Left hindlimb (tissue), 1 donor: ENCODE measurements around the gene TENM4.
"Not testable (repeated sequence)": the region's sequence is repeated elsewhere in the genome, so short reads cannot be mapped to it uniquely, and the experiment has no call there.

Experiments used
- DNase-seq: peaks from one replicate; pipeline ENCODE4 v3.0.0-alpha.2; 2018

Gene TENM4

GRCh38 chr11:79200398-79201070, 240.3 kb downstream of the TENM4 start:
- DNase-seq: no peak

GRCh38 chr11:79199729-79200354, 241.0 kb downstream of the TENM4 start:
- no peak for DNase-seq

GRCh38 chr11:79198898-79199250, 242.0 kb downstream of the TENM4 start:
- DNase-seq: no peak

GRCh38 chr11:79198203-79198897, 242.5 kb downstream of the TENM4 start:
- DNase-seq: no peak

GRCh38 chr11:79196950-79197349, 243.9 kb downstream of the TENM4 start:
- no peak for DNase-seq

GRCh38 chr11:79195209-79195608, 245.6 kb downstream of the TENM4 start:
- DNase-seq: no peak

GRCh38 chr11:79193663-79194310, 247.0 kb downstream of the TENM4 start:
- no peak for DNase-seq

- no peak for DNase-seq
These were observed 248.0 kb downstream of the TENM4 start for GRCh38 chr11:79192836-79193235.

GRCh38 chr11:79191716-79192115, 249.1 kb downstream of the TENM4 start:
- DNase-seq: not testable (repeated sequence)

GRCh38 chr11:79190553-79190952, 250.3 kb downstream of the TENM4 start:
- DNase-seq: not testable (repeated sequence)

GRCh38 chr11:79189601-79190000, 251.2 kb downstream of the TENM4 start:
- DNase-seq: no peak

GRCh38 chr11:79189055-79189454, 251.8 kb downstream of the TENM4 start:
- DNase-seq: no peak

- DNase-seq: no peak
These were observed 254.2 kb downstream of the TENM4 start for GRCh38 chr11:79186669-79187068.

GRCh38 chr11:79185351-79185750, 255.5 kb downstream of the TENM4 start:
- DNase-seq: no peak

- no peak for DNase-seq
These were observed 256.5 kb downstream of the TENM4 start for GRCh38 chr11:79184285-79184684.

- no peak for DNase-seq
These were observed 258.0 kb downstream of the TENM4 start for GRCh38 chr11:79182794-79183193.

- DNase-seq: no peak
These were observed 261.7 kb downstream of the TENM4 start for GRCh38 chr11:79179087-79179486.

GRCh38 chr11:79174045-79175008, 266.5 kb downstream of the TENM4 start:
- DNase-seq: no peak

- DNase-seq: no peak
These were observed 267.2 kb downstream of the TENM4 start for GRCh38 chr11:79173615-79174014.

GRCh38 chr11:79170321-79170720, 270.5 kb downstream of the TENM4 start:
- DNase-seq: no peak

- no peak for DNase-seq
These were observed 272.2 kb downstream of the TENM4 start for GRCh38 chr11:79168530-79169110.
